Activated CD8-positive, alpha-beta T cell treated with anti-CD3 and anti-CD28 coated beads for 36 hours (primary cell): Measurements from ENCODE around the gene SGK2. TPM values are rescaled to one million over a fixed set of nuclear protein-coding genes. Genes with fewer than 3 reads are reported as not detected.

Experiments used
- ATAC-seq: fragments of 200-7000 bp; cut with Tn5 transposase; one replicate; pipeline ENCODE4 v1.10.0; 2021; ENCODE audit warnings: mild to moderate bottlenecking, moderate library complexity
- CTCF ChIA-PET: fragments of 350-600 bp; sonication (Branson Sonifier 250); formaldehyde crosslinking; loops from one replicate; lab custom pipeline; 2021; ENCODE audit warnings: antibody characterized with exemption; lab: Charles Lee
- POLR2A ChIA-PET: fragments of 350-600 bp; sonication (Branson Sonifier 250); formaldehyde crosslinking; loops from one replicate; lab custom pipeline; 2021; ENCODE audit warnings: antibody characterized with exemption; lab: Charles Lee
- DNase-seq: peaks from one replicate; pipeline ENCODE4 v3.0.0-alpha.2; 2020
- H3K27ac Mint-ChIP-seq: one replicate; pipeline ENCODE4 v1.8.0; 2021; ENCODE audit warnings: mild to moderate bottlenecking, mixed read lengths
- H3K27me3 Mint-ChIP-seq: one replicate; pipeline ENCODE4 v1.8.0; 2021; ENCODE audit warnings: mixed read lengths
- H3K36me3 Mint-ChIP-seq: one replicate; pipeline ENCODE4 v1.8.0; 2021; ENCODE audit warnings: low read depth, mixed read lengths
- H3K4me1 Mint-ChIP-seq: one replicate; pipeline ENCODE4 v1.8.0; 2021; ENCODE audit warnings: low read depth, mixed read lengths
- H3K4me3 Mint-ChIP-seq: one replicate; pipeline ENCODE4 v1.8.0; 2021; ENCODE audit warnings: mild to moderate bottlenecking, moderate library complexity, mixed read lengths
- H3K9me3 Mint-ChIP-seq: one replicate; pipeline ENCODE4 v1.8.0; 2021; ENCODE audit warnings: mixed read lengths
- intact Hi-C: fragments of 100-400 bp; cut with micrococcal nuclease; formaldehyde crosslinking; loops from one replicate; pipeline ENCODE4 v1.10.0; 2022
- total RNA-seq, 2 experiments: library from RNA; stranded (reverse); gene quantifications; one replicate each; pipeline ENCODE4 v1.2.3, GENCODE V29; 2021
- TF ChIP-seq, protein P1 (sequence below): fragments of 200-600 bp; IDR thresholded peaks from one replicate; pipeline ENCODE4 v1.8.0; 2022; ENCODE audit warnings: antibody characterized with exemption, mild to moderate bottlenecking

SGK2 gene
- total RNA-seq, 2 experiments from 2014 or later: 0.16 to 0.50 TPM

GRCh38 chr20:43534791-43535350, 24.0 kb upstream of the SGK2 start:
- ChIA-PET CTCF (no interaction called here), POLR2A (no interaction called here)
- Mint-ChIP-seq H3K27ac (no peak overlapping the region), H3K4me3 (no peak overlapping the region), H3K9me3 (no peaks in the 10 kb centered on the region), H3K4me1 (no peaks in the 10 kb centered on the region), H3K36me3 (no peaks in the 10 kb centered on the region), H3K27me3 (no peaks in the 10 kb centered on the region)
- ATAC-seq (no peak), DNase-seq (no peak)
- TF ChIP-seq, protein P1, sequence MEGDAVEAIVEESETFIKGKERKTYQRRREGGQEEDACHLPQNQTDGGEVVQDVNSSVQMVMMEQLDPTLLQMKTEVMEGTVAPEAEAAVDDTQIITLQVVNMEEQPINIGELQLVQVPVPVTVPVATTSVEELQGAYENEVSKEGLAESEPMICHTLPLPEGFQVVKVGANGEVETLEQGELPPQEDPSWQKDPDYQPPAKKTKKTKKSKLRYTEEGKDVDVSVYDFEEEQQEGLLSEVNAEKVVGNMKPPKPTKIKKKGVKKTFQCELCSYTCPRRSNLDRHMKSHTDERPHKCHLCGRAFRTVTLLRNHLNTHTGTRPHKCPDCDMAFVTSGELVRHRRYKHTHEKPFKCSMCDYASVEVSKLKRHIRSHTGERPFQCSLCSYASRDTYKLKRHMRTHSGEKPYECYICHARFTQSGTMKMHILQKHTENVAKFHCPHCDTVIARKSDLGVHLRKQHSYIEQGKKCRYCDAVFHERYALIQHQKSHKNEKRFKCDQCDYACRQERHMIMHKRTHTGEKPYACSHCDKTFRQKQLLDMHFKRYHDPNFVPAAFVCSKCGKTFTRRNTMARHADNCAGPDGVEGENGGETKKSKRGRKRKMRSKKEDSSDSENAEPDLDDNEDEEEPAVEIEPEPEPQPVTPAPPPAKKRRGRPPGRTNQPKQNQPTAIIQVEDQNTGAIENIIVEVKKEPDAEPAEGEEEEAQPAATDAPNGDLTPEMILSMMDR: no peak
- intact Hi-C loops: loop anchor here (10.0 kb wide), 1 partner anchor 560 kb away; no protein-coding TSS in a partner anchor

- Mint-ChIP-seq H3K4me1 (no peaks in the 10 kb centered on the region), H3K27me3 (no peaks in the 10 kb centered on the region), H3K9me3 (no peaks in the 10 kb centered on the region), H3K4me3 (no peak overlapping the region), H3K27ac (no peak overlapping the region), H3K36me3 (no peaks in the 10 kb centered on the region)
- intact Hi-C loops: loop anchor here (10.0 kb wide), 1 partner anchor 559 kb away; no protein-coding TSS in a partner anchor
- DNase-seq: no peak
- CTCF ChIA-PET: no interaction called here
- TF ChIP-seq, protein P1: no peak
- ATAC-seq: no peak
- POLR2A ChIA-PET: no interaction called here
Observed at GRCh38 chr20:43535370-43536004, 23.3 kb upstream of the SGK2 start.

DNA sequence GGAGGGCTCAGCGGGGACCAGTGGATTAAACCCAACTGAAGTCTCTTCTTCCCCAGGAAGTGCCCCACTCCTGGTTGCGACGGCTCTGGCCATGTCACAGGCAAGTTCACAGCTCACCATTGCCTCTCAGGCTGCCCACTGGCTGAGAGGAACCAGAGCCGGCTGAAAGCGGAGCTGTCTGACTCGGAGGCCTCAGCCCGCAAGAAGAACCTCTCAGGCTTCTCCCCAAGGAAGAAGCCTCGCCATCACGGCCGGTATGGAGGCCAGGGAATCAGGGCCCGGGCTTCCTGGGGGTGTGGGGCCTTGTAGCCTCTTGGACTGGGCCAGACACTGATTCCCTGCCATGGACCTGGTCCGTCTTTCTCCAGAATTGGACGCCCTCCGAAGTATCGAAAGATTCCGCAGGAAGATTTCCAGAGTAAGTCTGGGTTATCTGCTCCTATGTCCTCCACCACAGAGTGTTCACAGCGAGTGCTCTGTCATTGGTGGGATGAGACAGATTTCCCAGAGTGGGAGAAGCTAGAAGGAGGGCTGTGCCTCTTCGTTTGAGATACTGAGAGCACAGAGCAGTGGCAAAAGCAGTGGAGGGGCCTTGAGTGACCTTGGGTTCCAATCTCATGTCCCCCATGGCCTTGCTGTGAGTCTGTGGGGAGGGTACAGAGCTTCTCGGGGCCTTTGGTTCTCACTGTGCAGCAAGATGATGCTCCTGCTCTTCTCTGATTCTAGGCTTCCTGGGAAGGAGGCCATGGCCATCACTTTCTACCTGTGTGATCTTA, 22.6 kb upstream of the SGK2 start:
- no peak for ATAC-seq

DNA sequence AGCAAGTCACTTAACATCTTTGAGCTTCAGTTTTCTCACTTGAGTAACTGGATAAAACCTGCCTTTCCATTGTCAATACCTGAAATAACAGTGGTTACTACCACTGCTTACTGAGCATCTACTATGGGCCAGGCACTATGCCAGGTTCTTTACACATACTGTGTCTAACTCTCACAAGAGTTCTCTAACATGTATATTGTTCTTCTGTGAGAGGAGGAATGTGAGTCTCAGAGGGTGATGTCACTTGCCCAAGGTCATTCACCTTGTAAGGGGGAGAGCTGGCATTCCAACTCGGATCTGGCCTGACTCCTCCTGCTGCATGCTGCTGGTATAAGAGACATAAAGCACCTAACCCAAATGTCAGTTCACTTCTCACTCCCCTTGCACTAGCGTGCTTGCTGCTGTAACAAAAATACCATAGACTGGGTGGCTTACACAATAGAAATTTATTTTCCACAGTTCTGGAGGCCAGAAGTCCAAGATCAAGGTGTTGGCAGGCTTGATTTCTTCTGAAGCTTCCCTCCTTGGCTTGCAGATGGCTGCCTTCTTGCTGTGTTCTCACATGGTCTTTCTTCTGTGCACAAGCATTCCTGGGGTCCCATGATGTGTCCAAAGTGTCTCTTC, 21.9 kb upstream of the SGK2 start:
- no peaks in the 10 kb centered on the region for H3K27me3 Mint-ChIP-seq
- CTCF ChIA-PET: interaction anchor here (2.1 to 3.9 kb wide), 4 partner anchors 9 to 156 kb away, joined by 5 to 37 read pairs (median 20); no protein-coding TSS in a partner anchor
- TF ChIP-seq, protein P1: no peak
- H3K36me3 Mint-ChIP-seq: no peaks in the 10 kb centered on the region
- H3K27ac Mint-ChIP-seq: no peak overlapping the region
- H3K9me3 Mint-ChIP-seq: no peaks in the 10 kb centered on the region
- no peak overlapping the region for H3K4me3 Mint-ChIP-seq
- POLR2A ChIA-PET: no interaction called here
- H3K4me1 Mint-ChIP-seq: no peaks in the 10 kb centered on the region
- intact Hi-C loops: loop anchor here (10.0 kb wide), 1 partner anchor 558 kb away; no protein-coding TSS in a partner anchor
- no peak for DNase-seq
- ATAC-seq: no peak

More for the DNA sequence above, 22.6 kb upstream of the SGK2 start:
- ChIA-PET POLR2A (no interaction called here), CTCF (interaction anchor here (3.5 to 3.9 kb wide), 2 partner anchors 9 to 157 kb away, joined by 31 to 37 read pairs; no protein-coding TSS in a partner anchor)
- intact Hi-C loops: loop anchor here (10.0 kb wide), 1 partner anchor 559 kb away; no protein-coding TSS in a partner anchor
- TF ChIP-seq, protein P1: no peak
- H3K9me3 Mint-ChIP-seq: no peaks in the 10 kb centered on the region
- DNase-seq: no peak
- H3K27ac Mint-ChIP-seq: no peak overlapping the region
- no peaks in the 10 kb centered on the region for H3K4me1 Mint-ChIP-seq
- no peak overlapping the region for H3K4me3 Mint-ChIP-seq
- no peaks in the 10 kb centered on the region for H3K36me3 Mint-ChIP-seq
- no peaks in the 10 kb centered on the region for H3K27me3 Mint-ChIP-seq
